Fibroblast of the conjunctiva (primary cell): ENCODE measurements around the gene KCNN1.
"Not testable (repeated sequence)": the region's sequence is repeated elsewhere in the genome, so short reads cannot be mapped to it uniquely, and the experiment has no call there.

Experiments
- DNase-seq: peaks from one replicate; pipeline ENCODE4 v3.0.0-alpha.2; 2010; ENCODE audit warnings: low read depth

Gene KCNN1

DNA sequence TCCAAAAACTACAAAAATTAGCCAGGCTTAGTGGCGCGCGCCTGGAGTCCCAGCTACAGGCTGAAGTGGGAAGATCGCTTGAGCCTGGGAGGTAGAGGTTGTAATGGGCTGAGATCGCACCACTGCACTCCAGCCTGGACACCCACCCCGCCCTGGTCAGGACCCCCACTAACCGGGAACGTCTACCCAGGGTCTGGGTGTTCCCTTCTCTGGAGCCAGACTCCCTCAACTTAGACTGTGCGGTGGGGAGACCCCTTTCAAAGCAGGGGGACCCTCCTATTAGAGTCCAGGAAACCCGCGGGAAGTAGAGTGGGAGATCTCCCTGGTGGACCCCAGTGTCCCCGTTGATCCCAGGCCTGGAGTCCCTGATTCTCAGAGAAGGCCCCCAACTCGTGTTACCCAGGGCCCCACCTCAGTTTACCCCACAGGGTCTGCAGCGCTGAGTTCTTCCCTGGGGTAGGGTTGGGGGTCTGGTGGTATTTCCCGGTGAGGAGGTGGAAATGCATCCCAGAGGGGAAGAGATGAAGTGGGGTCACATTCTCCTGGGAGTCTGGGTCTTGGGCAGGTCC is 35.0 kb downstream of the KCNN1 start:
- DNase-seq: no peak

DNA sequence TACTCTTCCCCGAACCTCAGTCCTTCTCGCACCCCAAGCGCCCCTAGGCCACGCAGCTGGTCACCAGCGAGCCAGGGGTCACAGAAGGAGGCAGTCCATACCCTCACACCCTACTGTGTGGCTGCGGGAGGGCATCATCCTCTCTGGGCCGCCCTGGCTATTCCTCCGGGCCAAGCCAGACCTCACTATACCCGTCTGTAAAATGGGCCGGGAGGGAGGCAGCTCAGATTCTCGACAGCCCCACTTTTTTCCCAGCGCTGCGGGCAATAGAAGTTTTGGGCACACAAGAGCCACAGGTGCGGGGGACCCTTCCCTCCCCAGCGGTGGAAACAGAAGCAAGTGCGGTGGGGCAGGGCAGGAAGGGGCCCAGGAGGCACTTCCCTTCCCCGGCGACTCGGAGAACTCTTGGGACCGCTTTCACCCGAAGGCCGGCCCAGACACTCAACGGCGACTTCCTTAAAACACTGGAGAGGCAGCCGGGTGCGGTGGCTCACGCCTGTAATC is 35.5 kb downstream of the KCNN1 start:
- DNase-seq: no peak

DNA sequence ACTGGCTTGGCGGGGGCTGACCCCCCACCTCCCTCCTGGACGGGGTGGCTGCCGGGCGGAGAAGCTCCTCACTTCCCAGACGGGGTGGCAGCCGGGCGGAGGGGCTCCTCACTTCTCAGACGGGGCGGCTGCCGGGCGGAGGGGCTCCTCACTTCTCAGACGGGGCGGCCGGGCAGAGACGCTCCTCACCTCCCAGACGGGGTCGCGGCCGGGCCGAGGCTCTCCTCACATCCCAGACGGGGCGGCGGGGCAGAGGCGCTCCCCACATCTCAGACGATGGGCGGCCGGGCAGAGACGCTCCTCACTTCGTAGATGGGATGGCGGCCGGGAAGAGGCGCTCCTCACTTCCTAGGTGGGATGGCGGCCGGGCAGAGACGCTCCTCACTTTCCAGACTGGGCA is 38.8 kb downstream of the KCNN1 start:
- not testable (repeated sequence) for DNase-seq

DNA sequence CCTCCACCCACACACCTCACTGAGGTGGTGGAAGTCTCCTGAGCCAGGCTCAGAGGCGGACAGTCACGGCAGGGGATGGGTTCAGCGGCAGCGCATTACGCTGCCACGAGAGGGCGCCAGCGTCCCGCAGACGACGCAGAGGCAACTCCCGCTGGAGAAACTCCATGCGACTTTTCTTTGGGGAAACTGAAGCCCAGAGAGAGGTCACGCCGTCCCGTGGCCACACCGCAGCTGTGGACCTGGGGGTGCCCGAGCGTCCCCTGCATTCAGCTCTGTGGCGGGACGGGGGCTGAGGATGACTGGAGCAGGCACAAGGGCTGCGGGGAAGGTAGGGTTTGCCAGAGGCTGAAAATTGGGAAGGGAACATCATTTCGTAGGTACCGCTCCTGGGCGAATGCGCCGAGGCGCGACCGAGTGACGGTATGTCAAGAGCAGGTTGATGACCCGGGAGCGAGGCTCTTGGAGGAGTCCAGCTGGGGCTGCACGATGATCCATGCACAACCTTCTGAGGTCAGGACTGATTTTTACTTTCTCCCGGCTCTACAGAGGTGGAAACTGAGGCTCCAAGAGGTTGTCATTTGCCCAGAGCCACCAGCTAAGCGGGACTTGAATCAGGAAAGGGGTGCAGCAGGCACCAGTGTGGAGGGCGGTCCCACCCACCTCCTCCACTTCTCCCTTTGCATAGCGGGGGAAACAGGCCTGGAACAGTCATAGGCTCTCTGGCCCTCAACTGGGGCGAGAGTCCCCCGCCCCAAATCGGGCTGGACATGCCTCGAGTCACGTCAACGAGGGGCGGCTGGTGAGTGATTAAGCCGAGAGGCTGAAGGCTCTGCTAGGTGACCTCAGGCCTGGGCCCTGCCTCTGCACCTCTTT is 40.4 kb downstream of the KCNN1 start:
- peak; percentile 43 for DNase-seq

DNA sequence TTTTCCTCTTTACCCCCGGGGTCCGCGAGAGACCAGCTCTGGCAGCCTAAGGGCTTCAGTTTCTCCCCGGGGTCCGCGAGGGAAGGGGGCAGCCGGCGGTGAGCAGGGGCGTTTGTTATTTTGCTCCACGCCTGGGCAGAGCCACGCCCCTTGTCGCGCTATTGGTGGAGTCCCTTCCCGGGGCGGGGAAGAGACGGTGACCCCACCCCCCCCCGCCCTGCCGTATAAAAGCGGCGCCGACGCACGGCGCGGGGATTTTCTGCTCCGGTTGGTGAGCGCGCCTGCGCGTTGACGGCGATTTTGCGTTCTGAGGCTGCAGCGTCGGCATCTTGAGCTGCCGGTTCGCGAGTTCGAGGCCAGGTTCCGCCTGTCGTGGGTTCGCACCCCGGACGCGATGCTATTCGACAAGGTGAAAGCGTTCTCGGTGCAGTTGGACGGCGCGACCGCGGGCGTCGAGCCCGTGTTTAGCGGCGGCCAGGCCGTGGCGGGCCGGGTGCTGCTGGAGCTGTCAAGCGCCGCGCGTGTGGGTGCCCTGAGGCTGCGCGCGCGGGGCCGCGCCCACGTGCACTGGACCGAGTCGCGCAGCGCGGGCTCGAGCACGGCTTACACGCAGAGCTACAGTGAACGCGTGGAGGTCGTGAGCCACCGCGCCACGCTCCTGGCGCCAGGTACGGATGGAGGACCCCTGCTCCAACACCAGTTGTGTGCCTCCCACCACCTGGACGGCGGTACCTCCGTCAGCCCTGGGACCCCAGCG is 41.2 kb downstream of the KCNN1 start, which contains the start of gene ARRDC2:
ARRDC2 (plus strand) TSS at position 254 of the 757 bp plus-strand sequence; CDS start at position 395, 141 bp downstream.
- DNase-seq: peak; percentile 80

DNA sequence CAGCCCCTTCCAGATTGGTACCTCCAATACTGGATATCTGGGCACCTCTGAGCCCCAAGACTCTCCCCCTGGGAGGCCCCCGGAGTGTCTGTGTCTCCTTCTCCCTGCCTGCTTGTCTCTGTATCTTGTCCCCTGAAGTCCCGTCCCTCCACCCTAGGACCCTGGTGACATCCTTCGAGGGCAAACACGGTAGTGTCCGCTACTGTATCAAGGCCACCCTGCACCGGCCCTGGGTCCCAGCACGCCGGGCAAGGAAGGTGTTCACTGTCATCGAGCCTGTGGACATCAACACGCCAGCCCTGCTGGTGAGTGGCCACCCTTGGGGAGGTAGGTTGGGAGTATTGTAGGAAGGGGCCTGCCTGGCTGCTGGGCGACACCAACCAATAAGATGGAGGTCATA is 41.9 kb downstream of the KCNN1 start:
- no peak for DNase-seq

DNA sequence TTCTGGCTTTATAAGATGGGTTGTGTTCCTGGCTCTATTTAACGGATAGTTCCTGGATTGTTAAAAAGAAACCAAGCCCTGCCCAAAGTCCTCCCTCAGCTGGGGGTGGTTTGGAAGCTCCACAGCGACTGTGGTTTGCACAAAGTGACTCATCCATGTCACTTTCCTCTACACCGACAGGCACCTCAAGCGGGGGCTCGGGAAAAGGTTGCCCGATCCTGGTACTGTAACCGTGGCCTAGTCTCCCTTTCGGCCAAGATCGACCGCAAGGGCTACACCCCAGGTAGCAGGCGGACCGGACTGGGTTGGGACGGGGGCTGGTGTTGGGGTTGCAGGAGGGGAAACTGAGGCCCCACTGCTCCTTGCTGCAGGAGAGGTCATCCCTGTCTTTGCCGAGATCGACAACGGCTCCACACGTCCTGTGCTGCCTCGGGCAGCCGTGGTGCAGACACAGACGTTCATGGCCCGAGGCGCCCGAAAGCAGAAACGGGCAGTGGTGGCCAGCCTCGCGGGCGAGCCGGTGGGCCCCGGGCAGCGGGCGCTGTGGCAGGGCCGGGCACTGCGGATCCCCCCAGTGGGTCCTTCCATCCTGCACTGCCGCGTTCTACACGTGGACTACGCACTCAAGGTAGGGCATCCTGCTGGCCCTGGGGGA is 42.6 kb downstream of the KCNN1 start:
- no peak for DNase-seq

DNA sequence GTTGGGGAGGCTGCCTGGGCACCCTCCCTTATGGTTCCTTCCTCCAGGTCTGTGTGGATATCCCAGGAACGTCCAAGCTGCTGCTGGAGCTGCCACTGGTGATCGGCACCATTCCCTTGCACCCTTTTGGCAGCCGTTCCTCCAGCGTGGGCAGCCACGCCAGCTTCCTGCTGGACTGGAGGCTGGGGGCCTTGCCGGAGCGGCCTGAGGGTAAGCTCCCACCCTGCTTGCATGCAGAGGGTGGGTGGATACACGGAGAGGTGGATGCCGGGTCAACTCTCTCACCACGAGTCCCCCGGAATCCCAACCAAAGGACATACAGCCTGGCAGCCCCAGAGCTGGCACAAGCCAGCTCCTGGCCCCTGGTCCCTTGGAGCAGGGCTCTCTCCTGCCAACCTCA is 43.2 kb downstream of the KCNN1 start:
- DNase-seq: no peak

DNA sequence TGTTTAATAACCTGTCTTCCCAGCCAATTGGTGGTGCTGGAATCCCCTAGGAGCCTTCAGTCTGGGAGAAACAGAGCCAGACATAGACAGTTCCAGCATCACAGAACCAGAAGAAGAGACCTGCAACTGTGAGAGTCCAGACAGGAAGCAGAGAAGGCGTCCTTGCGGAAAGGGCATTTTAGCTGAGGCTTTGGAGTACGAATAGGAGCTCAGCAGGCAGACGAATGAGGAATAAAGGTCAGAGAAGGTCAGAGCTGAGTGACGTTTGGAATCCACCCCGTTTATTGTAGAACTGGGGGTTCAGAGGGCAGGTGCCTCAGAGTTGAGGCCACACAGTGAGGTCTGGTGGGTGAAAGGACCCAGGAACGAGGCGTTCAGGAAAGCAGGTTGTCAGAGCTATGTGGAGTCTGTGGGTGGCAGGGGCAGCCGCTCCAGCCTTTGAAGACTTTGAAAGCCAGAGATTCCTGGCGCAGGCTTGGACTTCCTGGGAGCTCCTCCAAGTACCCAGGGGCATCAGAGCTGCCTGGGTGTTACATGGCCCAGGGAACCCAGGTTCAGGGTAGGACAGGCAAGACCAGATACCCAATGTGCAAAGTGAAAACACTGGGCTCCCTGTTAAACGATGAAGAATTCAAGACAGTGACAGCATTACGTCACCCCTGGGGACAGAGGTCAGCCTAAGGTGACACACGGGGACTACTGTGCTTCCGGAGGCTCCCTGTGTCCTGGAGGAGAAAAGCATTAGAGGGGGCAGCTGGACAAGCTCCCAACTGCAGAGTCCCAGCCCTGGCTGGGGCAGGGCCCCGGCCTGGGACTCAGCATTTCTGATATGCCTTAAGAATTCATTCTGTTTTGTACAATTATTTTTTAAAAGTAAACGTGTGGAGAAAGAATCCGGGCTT is 46.6 kb downstream of the KCNN1 start:
- no peak for DNase-seq

DNA sequence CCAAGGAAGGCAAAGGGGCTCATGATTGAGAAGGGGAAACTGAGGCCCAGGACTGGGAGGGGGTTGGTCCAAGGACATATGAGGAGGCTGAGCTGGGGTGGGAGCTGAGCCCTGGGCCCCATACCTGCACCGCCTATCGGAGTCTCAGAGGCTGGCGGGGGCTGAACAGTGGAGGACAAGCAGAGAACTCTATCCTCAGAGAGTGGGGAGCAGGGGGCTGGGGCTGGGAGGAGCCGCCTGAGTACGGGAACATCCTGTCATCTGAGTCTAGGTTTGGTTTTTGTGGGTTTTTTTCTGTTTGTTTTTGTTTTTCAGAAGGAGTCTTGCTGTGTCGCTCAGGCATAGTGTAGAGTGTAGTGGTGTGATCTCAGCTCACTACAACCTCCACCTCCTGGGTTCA is 47.3 kb downstream of the KCNN1 start:
- DNase-seq: no peak

DNA sequence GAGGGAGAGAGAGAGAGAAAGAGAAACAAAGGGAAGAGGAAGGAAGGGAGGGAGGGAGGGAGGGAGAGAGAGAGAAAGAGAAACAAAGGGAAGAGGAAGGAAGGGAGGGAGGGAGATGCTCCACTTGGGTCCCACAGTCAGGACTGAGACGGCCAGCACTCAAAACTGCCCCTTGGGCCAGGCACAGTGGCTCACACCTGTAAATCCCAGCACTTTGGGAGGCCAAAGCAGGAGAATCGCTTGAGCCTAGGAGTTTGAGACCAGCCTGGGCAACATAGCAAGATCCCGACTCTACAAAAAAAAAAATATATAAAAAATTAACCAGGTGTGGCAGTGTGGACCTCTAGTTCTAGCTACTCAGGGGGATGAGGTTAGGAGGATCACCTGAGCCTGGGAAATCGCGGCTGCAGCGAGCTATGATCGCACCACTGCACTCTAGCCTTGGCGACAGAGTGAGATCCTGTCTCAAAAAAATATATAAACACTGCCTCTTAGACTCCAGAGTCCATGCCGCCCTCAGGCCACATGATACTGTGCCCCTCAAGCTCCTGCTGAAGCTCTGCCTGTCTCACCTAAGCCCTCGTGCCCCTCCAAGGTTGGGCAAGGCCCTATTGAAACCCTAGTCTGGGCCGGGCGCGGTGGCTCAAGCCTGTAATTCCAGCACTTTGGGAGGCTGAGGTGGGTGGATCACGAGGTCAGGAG is 49.5 kb downstream of the KCNN1 start:
- no peak for DNase-seq

DNA sequence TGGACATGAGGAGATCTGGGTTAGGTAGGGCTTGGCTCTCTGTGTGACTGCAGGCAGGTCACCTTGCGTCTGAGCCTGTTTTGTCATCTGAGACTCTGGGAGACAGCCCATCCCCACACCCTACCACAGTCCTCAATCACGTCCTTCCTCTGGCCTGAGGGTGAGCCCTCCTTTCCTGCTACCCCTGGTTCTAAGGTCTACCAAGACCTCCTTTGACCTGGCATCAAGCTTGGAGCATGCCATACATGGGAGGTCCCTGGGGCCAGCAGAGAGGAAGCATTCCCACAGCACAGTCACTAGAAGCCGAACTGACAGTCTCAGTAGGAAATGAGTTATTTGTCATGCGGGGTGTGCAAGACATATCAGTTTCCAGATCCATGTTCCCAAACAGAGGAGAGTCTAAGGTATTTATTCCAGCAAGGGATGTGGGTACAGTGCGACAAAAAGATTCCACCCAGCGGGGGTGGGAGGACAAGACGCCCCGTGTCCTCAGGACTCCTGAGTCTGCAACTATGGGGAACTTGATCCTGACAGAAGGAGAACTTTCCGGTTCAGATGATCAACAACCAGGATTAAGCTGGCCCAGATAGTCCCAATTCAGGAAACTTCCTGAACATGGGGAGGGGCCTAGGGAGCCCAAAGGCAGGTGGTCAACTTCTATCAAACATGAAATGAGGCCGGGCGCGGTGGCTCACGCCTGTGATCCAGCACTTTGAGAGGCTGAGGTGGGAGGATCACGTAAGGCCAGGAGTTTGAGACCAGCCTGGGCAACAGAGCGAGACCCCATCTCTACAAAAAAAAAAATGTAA is 50.6 kb downstream of the KCNN1 start:
- no peak for DNase-seq

DNA sequence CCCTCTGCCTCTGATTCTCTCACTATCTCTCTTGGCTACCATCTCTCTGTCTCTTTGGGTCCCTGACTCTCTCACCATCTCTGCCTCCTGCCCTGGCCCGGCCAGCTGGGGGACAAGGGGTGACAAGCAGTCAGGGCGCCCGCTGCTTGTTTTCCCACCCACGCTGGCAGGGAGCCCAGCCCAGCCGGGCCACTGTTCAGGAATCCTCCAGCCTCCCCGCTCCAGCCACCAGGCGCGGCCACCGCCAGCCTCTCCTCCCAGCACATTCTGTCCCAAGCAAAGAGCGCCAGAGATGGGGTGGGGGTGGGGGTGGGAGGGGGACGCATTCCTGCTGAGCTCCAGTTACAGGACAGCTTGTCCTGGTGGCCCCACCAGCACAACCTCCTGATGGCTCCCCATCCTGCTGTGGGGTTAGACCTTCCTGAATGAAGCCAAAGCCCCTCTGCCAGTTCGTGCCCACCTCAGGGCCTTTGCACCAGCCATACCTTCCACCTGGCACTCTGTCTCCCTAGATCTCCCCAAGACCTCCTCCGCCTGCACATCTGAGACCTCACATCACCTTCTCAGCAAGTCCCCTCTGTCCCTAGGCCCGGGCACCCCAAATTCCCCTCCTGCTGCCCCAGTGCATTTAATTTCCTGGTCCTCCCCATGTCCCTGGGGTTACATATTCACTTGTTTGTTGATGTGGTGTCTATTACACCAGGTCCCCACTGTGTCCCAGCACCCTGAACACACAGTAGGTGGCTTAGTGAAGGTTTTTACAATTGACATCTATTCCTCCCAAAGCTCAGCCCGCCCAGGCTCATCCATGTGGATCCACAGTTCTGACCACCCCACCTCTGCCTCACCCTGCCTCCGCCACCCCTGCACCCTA is 53.5 kb downstream of the KCNN1 start:
- no peak for DNase-seq

DNA sequence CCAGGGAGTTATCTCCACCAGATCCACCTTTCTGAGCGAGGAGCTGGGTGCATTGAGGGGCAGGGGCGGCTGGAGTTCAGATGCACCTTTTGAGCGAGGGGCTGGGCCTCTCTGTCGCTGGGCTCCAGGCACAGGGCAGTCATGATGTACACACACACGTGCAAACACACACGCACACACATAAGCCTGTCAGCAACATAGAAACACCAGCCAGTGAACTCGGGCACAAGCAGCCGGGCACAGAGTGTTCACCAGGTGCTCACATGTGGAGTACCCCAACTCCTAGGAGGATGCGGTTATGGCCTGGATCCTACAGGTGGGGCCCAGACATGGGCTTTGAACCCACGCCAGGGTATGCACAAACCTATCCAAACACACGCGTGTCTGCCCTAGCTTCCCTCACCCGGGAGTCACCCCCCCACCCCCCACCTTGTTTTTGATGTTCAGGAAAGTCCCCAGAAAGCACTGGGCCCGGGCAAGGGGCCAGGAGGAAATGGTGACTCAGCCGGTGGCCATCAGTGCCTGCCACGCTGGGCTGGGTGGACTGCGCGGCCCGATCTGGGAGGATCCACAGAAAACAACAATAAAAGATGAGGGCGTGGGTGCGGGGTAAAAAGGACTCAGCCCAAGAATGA is 54.3 kb downstream of the KCNN1 start:
- DNase-seq: no peak

DNA sequence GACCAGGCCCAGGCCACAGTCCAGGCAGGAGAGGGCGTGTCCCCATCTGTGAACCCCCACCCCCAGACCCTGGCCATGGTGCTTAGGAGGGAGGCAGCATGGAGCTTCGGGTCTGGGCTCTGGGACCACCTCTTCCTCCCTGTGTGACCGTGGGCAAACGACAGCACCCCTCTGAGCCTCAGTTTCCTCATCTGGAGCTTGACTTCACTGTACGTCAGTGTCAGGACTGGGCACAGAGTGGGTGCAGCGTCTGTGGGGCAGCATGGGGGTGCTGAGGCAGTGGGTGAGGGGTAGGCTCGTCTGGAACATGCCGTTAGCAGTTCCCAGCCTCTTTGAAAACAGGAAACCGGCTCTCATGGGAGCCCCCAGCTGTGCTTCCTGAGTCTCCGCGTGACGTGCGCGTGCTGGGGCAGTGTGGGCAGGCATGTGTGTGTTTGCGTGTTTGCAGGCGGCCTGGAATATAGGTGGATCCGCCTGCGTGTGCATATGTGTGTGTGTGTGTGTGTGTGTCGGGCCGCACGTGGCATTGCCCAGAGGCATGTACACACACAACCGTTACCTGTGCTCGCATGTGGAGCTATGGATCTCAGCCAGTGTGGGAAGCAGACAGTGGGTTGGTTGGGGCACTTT is 56.8 kb downstream of the KCNN1 start:
- DNase-seq: no peak

DNA sequence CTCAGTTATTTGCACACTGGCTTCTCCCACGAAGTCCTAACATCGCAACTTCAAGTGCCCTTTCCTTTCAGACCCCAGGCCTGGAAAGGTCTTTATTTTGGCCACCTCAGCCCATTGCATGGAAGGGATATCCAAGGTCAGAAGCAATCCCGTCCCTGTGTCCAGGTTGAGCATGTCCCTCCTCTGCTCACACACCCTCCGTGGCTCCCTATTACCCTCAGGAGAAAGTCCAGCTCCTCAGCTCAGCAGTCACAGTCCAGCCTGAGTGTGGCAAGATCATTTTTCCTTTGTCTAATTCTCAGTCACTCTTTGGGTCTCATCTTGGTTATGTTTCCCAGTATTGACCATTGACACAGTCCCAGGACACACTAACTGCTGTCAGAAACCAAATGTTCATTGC is 60.2 kb downstream of the KCNN1 start:
- no peak for DNase-seq

DNA sequence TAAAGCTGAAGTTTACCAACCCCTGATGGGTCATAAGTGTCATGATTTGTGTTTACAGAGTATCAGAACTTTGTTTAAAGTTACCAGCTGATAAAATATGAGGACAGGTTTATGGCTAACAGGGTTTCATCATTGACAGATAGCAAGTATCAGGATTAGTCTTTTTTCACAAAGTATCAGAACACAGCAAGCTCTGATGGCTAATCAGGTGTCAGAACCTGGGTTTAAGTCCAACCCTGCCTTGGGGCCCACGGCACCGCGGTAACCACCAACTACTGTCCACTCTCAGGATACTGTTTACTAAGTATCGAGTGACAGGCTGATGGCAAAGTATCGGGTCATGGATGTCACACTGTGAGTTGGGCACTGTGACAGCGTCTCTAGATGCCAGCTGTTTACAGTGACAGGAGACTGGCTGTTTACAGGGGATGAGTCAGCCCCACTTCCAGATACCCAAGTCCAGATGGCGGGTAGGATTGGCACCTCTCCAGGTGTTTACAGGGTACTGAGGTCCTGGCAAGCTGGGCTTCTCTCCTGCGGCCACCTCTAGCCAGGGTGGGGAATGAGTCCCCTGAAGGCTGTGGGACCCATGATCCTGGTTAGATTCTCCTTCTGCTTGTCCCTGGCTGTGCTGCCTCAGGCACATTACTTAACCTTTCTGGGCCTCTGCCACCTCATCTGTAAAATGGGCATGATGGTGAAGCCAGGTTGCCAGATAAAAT is 62.9 kb downstream of the KCNN1 start:
- no peak for DNase-seq
